IPS-NIHi11 (cell line): ENCODE data around the gene INAFM2.

Experiments used
- DNase-seq: peaks from one replicate; pipeline ENCODE4 v3.0.0; 2012; ENCODE audit warnings: mixed read lengths, low spot score

Gene INAFM2

DNA sequence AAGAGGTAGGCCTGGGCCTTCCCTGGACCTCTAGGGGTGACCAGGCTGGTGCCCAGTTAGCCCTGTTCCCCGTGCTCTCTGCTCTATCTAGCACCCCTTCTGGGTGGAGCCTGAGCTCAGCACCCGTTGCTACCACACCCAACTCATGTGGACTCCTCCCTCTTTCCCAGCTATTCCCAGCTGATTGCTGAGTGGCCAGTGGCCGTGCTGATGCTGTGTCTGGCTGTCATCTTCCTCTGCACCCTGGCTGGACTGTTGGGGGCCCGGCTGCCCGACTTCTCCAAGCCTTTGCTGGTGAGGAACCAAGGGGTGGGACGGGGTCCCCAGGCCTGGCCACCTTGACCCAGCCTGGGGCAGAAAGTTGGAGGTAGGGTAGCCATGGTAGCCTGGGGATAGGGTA is 40.8 kb downstream of the INAFM2 start:
- DNase-seq, result no peak

DNA sequence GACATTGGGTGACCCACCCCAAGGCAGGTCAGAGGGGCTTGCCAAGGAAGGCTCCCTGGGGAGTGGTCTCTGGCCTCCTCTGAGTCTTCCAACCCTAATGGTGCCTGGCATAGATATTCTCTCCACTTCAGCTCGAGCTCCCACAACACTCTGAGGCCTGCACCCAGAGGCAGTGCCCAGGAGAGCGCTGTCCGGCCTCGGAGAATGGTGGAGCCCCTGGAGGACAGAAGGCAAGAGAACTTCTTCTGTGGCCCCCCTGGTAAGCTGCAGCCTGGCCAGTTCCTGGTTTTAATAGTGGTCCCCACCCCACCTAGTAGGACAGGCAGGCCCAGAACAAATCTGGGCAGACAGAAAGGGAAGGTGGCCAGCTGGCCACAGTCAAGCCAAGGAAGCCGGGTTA is 41.5 kb downstream of the INAFM2 start:
- no peak for DNase-seq

DNA sequence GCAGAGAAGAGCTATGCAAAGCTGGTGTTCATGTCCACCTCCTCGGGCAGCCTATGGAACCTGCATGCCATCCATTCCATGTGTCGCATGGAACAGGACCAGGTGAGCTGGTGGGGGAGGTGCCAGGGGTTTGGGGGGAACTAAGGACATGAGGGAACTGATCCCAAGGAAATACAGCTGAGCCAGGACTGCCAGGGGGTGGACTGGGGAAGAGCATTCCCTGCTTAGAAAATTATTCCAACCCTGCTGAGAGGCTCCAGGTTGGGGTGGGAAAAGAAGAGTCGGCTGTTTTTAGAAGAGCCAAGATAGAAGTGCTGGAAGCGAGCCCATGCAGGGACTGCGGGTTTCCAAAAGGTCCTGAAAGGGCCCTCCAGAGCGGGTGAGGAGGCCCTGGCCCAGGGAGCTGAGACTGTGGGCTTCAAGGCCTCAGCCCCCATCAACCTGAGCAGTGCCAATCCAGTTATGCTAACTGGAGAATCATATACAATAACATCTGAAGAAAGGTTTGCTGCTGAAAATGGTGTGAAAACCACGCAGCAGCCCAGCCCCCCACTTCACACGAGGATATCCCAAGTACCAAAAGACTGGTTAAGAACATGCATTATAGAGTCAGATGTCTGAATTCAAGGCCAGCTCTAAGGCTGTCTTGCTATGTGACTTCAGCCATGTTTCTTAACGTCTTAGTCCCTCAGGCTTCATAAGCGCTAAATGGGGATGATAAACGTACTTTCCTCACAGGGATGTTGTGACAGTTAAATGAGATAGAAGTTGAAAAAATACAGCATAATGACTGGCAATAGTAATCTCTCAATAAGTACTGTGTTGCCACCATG is 42.3 kb downstream of the INAFM2 start:
- no peak for DNase-seq

DNA sequence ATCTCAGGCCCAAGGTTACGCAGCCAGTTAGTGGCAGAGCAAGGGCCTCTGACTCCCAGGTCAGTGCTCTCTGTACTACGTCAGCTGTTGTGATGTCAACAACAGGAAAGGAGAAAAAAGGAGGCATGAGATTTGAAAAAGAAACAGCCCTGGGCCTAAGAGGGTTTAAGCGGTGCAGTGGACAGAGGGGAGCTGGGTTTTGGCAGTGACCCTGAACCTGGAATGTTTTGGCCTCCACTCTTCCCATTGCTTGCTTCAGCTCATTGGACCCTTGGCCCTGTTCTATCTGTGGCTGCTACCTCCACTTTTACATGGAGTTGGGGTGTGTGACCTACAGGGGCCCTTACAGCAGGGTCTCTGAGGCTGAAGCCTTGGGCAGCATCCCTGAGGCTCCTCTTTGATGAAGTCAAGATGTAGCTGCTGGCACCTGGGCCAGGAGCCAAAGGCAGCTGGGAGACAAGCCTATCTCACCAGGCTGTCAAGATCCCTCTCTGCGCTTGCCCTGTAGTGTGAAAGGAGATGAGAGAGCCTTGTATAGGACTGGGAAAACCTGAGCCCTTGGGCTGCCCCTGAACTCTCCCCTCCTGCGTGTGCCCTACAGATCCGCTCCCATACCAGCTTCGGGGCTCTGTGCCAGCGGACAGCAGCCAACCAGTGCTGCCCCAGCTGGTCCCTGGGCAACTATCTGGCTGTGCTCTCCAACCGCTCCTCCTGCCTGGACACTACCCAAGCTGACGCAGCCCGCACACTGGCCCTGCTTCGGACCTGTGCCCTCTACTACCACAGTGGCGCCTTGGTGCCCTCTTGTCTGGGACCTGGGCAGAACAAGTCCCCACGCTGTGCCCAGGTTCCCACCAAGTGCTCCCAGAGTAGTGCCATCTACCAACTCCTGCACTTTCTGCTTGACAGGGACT is 43.2 kb downstream of the INAFM2 start:
- no peak for DNase-seq

DNA sequence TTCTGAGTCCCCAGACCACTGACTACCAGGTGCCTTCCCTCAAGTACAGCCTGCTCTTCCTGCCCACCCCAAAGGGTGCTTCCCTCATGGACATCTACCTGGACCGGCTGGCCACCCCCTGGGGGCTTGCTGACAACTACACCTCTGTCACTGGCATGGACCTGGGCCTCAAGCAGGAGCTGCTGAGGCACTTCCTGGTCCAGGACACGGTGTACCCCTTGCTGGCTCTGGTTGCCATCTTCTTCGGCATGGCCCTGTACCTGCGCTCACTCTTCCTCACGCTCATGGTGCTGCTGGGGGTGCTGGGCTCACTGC is 43.8 kb downstream of the INAFM2 start:
- no peak for DNase-seq

DNA sequence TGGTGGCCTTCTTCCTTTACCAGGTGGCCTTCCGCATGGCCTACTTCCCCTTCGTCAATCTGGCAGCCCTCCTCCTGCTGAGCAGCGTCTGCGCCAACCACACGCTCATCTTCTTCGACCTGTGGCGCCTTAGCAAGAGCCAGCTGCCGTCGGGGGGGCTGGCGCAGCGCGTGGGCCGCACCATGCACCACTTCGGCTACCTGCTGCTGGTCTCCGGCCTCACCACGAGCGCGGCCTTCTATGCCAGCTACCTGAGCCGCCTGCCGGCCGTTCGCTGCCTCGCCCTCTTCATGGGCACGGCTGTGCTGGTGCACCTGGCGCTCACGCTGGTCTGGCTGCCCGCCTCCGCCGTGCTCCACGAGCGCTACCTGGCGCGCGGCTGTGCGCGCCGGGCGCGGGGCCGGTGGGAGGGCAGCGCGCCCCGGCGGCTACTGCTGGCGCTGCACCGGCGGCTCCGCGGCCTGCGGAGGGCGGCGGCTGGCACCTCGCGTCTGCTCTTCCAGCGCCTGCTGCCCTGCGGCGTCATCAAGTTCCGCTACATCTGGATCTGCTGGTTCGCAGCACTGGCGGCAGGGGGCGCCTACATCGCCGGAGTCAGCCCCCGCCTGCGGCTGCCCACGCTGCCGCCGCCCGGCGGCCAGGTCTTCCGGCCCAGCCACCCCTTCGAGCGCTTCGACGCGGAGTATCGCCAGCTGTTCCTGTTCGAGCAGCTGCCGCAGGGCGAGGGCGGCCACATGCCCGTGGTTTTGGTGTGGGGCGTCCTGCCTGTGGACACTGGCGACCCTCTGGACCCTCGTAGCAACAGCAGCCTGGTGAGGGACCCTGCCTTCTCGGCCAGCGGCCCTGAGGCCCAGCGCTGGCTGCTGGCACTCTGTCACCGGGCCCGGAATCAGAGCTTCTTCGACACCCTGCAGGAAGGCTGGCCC is 44.5 kb downstream of the INAFM2 start:
- DNase-seq, result peak; percentile 98

DNA sequence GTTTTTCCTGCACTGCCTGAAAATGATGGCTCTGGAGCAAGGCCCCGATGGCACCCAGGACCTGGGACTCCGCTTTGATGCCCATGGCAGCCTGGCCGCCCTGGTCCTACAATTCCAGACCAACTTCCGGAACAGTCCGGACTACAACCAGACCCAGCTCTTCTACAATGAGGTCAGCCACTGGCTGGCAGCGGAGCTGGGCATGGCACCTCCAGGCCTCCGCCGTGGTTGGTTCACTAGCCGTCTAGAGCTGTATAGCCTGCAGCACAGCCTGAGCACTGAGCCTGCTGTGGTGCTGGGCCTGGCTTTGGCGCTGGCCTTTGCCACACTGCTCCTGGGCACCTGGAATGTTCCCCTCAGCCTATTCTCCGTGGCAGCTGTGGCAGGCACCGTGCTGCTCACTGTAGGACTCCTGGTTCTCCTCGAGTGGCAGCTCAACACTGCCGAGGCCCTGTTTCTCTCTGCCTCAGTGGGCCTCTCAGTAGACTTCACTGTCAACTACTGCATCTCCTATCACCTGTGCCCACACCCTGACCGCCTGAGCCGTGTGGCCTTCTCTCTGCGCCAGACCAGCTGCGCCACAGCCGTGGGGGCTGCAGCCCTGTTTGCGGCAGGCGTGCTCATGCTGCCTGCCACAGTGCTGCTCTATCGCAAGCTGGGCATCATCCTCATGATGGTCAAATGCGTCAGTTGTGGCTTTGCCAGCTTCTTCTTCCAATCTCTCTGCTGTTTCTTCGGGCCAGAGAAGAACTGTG is 45.4 kb downstream of the INAFM2 start:
- DNase-seq, result no peak

DNA sequence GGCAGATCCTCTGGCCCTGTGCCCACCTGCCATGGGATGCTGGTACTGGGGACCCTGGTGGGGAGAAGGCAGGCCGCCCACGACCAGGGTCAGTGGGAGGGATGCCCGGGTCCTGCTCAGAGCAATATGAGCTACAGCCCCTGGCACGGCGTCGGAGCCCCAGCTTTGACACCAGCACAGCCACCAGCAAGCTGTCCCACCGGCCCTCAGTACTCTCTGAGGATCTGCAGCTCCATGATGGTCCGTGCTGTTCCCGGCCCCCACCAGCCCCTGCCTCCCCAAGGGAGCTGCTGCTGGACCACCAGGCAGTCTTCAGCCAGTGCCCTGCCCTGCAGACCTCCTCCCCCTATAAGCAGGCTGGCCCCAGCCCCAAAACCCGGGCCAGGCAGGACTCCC is 46.0 kb downstream of the INAFM2 start:
- DNase-seq, result no peak

DNA sequence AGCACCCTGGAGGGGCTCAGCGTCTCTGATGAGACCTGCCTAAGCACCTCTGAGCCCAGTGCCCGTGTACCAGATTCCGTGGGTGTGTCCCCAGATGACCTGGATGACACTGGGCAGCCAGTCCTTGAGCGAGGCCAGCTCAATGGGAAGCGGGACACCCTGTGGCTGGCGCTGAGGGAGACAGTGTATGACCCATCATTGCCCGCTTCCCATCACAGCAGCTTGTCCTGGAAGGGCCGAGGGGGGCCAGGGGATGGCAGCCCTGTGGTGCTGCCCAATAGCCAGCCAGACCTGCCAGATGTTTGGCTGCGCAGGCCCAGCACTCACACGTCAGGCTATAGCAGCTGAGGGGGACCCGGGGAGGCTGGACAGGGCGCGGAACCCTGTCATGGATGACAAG is 46.5 kb downstream of the INAFM2 start:
- no peak for DNase-seq

DNA sequence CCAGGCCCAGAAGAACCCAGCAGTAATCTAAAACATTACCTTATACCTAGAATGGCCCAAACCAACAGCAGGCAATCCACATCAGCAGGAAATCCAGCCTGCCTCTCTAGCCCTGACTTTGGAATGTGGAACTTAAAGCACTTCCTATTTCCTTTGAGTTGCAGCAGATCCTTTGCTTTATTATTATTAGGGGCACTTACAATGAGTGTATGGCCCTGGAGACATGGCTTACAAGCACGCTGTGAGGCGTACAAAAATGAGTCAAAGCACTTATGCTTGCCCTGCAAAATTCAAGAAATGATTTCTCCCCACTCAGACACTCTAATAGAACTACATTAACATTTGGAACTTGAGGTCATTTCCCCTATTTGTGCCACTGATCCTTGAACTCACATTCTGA is 49.5 kb downstream of the INAFM2 start:
- no peak for DNase-seq
